ENCODE results near the gene GUCY1A1. TPM values are rescaled to one million over a fixed set of nuclear protein-coding genes. Genes with fewer than 3 reads are reported as not detected.

Gene GUCY1A1
- total RNA-seq, 2 experiments from 2014 or later, result 0.07 TPM; not detected in 1

- H3K36me3 Mint-ChIP-seq (ENCODE audit: low read depth), result no peaks in the 10 kb centered on the region
- no peaks in the 10 kb centered on the region for H3K9me3 Mint-ChIP-seq
- no peak overlapping the region for H3K4me3 Mint-ChIP-seq
- DNase-seq, result no peak
- H3K27ac Mint-ChIP-seq, result no peak overlapping the region
- no peaks in the 10 kb centered on the region for H3K4me1 Mint-ChIP-seq (ENCODE audit: low read depth)
- intact Hi-C loops (cut with micrococcal nuclease), result no loop called here
- peaks cover 10% of the 10 kb centered on the region for H3K27me3 Mint-ChIP-seq (ENCODE audit: low read depth)
- CTCF ChIA-PET, result no interaction called here
Measured at GRCh38 chr4:155734065-155734464, 67.4 kb downstream of the GUCY1A1 start.

DNA sequence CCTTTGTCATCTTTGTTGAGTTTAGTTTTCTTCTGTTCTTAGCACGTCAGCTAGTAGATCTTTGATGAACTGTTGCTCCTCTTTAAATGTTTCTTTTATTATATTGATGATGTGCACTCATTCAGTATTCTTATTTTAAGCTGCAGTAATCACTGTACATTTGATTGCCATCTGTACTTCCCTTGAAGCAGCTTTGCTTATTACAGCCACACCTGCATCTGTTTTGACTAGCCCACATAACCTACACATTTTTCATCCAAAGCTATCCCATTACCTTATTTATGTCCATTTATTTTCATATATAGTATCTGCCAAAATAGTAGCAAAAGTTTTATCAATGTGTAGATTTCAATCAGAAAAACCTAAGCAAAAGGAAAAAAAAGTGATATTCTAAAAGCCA, 68.3 kb downstream of the GUCY1A1 start:
- Mint-ChIP-seq H3K9me3 (no peaks in the 10 kb centered on the region), H3K27ac (no peak overlapping the region), H3K36me3 (ENCODE audit: low read depth) (no peaks in the 10 kb centered on the region), H3K4me3 (no peak overlapping the region), H3K27me3 (ENCODE audit: low read depth) (peaks cover 10% of the 10 kb centered on the region), H3K4me1 (ENCODE audit: low read depth) (no peaks in the 10 kb centered on the region)
- intact Hi-C loops (cut with micrococcal nuclease), result no loop called here
- CTCF ChIA-PET, result no interaction called here
- DNase-seq, result no peak

- CTCF ChIA-PET, result no interaction called here
- Mint-ChIP-seq H3K9me3 (no peaks in the 10 kb centered on the region), H3K27ac (no peak overlapping the region), H3K27me3 (ENCODE audit: low read depth) (peaks cover 10% of the 10 kb centered on the region), H3K4me3 (no peak overlapping the region), H3K4me1 (ENCODE audit: low read depth) (no peaks in the 10 kb centered on the region), H3K36me3 (ENCODE audit: low read depth) (no peaks in the 10 kb centered on the region)
- no peak for DNase-seq
- intact Hi-C loops (cut with micrococcal nuclease), result no loop called here
Measured at GRCh38 chr4:155735496-155735895, 68.8 kb downstream of the GUCY1A1 start.

DNA sequence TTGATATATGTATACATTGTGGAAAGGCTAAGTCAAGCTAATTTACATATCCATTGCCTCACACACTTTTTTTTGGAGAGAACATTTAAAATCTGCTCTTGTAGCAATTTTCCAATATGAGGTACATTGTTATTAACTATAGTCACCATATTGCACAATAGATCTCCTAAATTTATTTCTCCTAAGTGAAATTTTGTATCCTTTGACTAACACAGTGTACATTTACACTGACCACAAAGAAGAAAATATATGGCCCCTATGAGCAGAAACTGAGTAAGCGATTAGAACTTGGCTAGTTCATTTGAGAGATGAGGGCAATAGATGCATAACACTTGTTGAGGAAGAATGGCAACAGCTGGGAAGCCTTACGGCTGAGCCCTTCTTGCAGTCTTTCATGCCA, 71.9 kb downstream of the GUCY1A1 start:
- DNase-seq, result no peak
- Mint-ChIP-seq H3K9me3 (no peaks in the 10 kb centered on the region), H3K27me3 (ENCODE audit: low read depth) (peaks cover 8% of the 10 kb centered on the region), H3K4me3 (no peak overlapping the region), H3K36me3 (ENCODE audit: low read depth) (no peaks in the 10 kb centered on the region), H3K4me1 (ENCODE audit: low read depth) (no peaks in the 10 kb centered on the region), H3K27ac (no peak overlapping the region)
- intact Hi-C loops (cut with micrococcal nuclease), result no loop called here
- CTCF ChIA-PET, result no interaction called here

GRCh38 chr4:155741546-155741945, 74.9 kb downstream of the GUCY1A1 start:
- Mint-ChIP-seq H3K4me1 (ENCODE audit: low read depth) (no peaks in the 10 kb centered on the region), H3K27ac (no peak overlapping the region), H3K27me3 (ENCODE audit: low read depth) (peaks cover 4% of the 10 kb centered on the region), H3K4me3 (no peak overlapping the region), H3K9me3 (no peaks in the 10 kb centered on the region), H3K36me3 (ENCODE audit: low read depth) (no peaks in the 10 kb centered on the region)
- CTCF ChIA-PET, result no interaction called here
- no peak for DNase-seq
- intact Hi-C loops (cut with micrococcal nuclease), result no loop called here

DNA sequence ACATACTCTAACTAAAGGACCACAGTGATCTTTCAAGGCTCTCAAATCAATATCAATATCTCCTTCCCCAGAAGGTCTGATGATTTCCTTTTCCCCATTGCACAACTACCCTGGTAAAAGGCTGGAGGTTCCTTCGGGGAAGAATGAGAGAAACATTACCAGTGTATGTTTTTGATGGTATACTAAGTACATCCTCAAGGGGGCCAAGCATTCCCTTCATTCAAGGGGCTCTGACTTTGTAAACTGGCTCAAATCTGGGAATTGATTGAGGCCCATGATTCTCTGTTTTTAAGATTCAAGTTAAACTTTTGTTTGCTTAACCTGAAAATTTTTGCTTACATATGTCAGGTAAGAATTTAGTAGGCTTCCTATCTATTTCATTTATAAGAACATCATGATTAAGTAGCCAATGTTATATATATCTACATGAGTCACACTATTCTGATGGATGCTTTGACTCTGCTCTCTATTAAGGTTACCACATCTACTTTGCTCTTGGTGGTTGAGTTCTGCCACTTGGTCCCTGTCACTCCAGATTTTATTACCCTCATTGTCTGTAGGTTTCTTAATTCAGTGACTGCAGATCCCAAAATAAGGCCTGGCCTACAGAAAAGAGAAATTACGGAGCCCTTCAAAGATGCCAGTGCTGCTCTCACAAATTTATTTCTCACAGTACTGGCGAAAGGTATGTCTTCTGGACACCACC, 75.8 kb downstream of the GUCY1A1 start:
- Mint-ChIP-seq H3K4me3 (no peak overlapping the region), H3K4me1 (ENCODE audit: low read depth) (no peaks in the 10 kb centered on the region), H3K27ac (no peak overlapping the region), H3K9me3 (no peaks in the 10 kb centered on the region), H3K36me3 (ENCODE audit: low read depth) (no peaks in the 10 kb centered on the region), H3K27me3 (ENCODE audit: low read depth) (peaks cover 4% of the 10 kb centered on the region)
- no peak for DNase-seq
- CTCF ChIA-PET, result no interaction called here
- intact Hi-C loops (cut with micrococcal nuclease), result no loop called here

- CTCF ChIA-PET, result no interaction called here
- H3K9me3 Mint-ChIP-seq, result no peaks in the 10 kb centered on the region
- no peaks in the 10 kb centered on the region for H3K36me3 Mint-ChIP-seq (ENCODE audit: low read depth)
- no peak for DNase-seq
- no peak overlapping the region for H3K4me3 Mint-ChIP-seq
- H3K4me1 Mint-ChIP-seq (ENCODE audit: low read depth), result no peaks in the 10 kb centered on the region
- no peak overlapping the region for H3K27ac Mint-ChIP-seq
- intact Hi-C loops (cut with micrococcal nuclease), result no loop called here
- no peaks in the 10 kb centered on the region for H3K27me3 Mint-ChIP-seq (ENCODE audit: low read depth)
Measured at GRCh38 chr4:155745984-155746383, 79.3 kb downstream of the GUCY1A1 start.

DNA sequence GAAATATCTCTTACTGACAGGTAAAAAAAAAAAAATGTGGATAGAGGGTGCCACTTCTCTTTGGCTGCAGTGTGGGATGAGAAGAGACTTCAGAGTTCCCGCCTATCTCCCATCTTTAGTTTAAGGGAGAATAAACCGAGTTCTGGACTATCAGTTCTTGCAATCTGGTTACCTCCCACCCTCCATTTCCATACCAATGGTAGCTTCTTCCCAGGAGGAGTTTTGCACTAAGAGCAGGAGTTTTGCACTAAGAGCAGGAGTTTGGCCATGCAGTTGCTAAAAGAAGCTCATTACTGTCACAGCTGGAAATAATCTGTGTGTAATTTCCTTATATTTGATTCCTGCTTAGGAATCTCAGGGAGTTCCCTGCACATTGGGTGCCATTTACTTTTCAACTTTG, 81.4 kb downstream of the GUCY1A1 start:
- Mint-ChIP-seq H3K9me3 (no peaks in the 10 kb centered on the region), H3K4me3 (no peak overlapping the region), H3K27ac (no peak overlapping the region), H3K27me3 (ENCODE audit: low read depth) (peaks cover 2% of the 10 kb centered on the region), H3K36me3 (ENCODE audit: low read depth) (no peaks in the 10 kb centered on the region), H3K4me1 (ENCODE audit: low read depth) (no peaks in the 10 kb centered on the region)
- CTCF ChIA-PET, result no interaction called here
- no peak for DNase-seq
- intact Hi-C loops (cut with micrococcal nuclease), result no loop called here

GRCh38 chr4:155749041-155749440, 82.4 kb downstream of the GUCY1A1 start:
- CTCF ChIA-PET, result no interaction called here
- Mint-ChIP-seq H3K27ac (no peak overlapping the region), H3K27me3 (ENCODE audit: low read depth) (peaks cover 2% of the 10 kb centered on the region), H3K9me3 (no peaks in the 10 kb centered on the region), H3K4me1 (ENCODE audit: low read depth) (no peaks in the 10 kb centered on the region), H3K36me3 (ENCODE audit: low read depth) (no peaks in the 10 kb centered on the region), H3K4me3 (no peak overlapping the region)
- intact Hi-C loops (cut with micrococcal nuclease), result no loop called here
- no peak for DNase-seq

- H3K27me3 Mint-ChIP-seq (ENCODE audit: low read depth), result peaks cover 9% of the 10 kb centered on the region
- no peaks in the 10 kb centered on the region for H3K36me3 Mint-ChIP-seq (ENCODE audit: low read depth)
- CTCF ChIA-PET, result no interaction called here
- no peak overlapping the region for H3K27ac Mint-ChIP-seq
- intact Hi-C loops (cut with micrococcal nuclease), result no loop called here
- H3K4me3 Mint-ChIP-seq, result no peak overlapping the region
- H3K9me3 Mint-ChIP-seq, result no peaks in the 10 kb centered on the region
- DNase-seq, result no peak
- H3K4me1 Mint-ChIP-seq (ENCODE audit: low read depth), result no peaks in the 10 kb centered on the region
Measured at GRCh38 chr4:155751569-155751968, 84.9 kb downstream of the GUCY1A1 start.

DNA sequence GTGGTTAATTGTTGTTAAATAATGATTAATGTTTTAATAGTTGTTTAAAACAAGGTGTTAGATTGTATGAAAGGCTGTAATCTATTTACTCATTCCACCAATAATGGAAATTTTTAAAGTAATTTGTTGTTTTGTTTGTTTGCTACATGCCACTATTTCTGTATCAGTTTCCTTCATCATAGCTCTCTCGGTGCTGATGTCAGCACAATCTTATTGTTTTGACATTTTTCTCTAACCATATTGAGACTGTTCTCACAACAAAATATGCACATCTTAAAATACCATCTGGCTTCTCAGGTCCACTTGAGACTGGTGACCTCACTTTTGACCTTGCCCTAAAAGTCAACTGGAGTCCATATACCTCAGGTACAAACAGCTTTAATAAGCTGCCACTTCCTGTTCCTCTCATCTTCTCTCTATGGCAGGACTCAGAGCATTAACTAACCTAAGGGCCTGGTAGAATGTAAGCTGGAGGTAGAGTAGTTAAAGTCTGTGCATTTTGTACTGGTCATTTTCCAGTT, 91.2 kb downstream of the GUCY1A1 start:
- peaks cover 29% of the 10 kb centered on the region for H3K27me3 Mint-ChIP-seq (ENCODE audit: low read depth)
- intact Hi-C loops (cut with micrococcal nuclease), result loop anchor here (5.0 kb wide), 2 partner anchors 91 to 194 kb away; partner anchors contain the start of genes CTSO and GUCY1A1
- no peak overlapping the region for H3K27ac Mint-ChIP-seq
- CTCF ChIA-PET, result no interaction called here
- peaks cover 9% of the 10 kb centered on the region for H3K4me1 Mint-ChIP-seq (ENCODE audit: low read depth)
- DNase-seq, result no peak
- no peaks in the 10 kb centered on the region for H3K9me3 Mint-ChIP-seq
- H3K4me3 Mint-ChIP-seq, result no peak overlapping the region
- no peaks in the 10 kb centered on the region for H3K36me3 Mint-ChIP-seq (ENCODE audit: low read depth)

- Mint-ChIP-seq H3K36me3 (ENCODE audit: low read depth) (no peaks in the 10 kb centered on the region), H3K27me3 (ENCODE audit: low read depth) (peaks cover 32% of the 10 kb centered on the region), H3K9me3 (no peaks in the 10 kb centered on the region), H3K4me3 (peak within 1 kb of the TSS; percentile 57), H3K27ac (no peak within 1 kb of the TSS), H3K4me1 (ENCODE audit: low read depth) (peaks cover 14% of the 10 kb centered on the region)
- CTCF ChIA-PET, result no interaction called here
- peak; percentile 77 for DNase-seq
- intact Hi-C loops (cut with micrococcal nuclease), result loop anchor here (5.0 kb wide), 2 partner anchors 91 to 194 kb away; partner anchors contain the start of genes CTSO and GUCY1A1
Measured at GRCh38 chr4:155758481-155759371, 92.1 kb downstream of the GUCY1A1 start, which contains the start of gene GUCY1B1. TSS of gene GUCY1B1 (plus strand) at chr4:155759021. CDS start at chr4:155759141, 120 bp downstream.
